ENCODE results near the gene GALNT17. TPM values are rescaled to one million over a fixed set of nuclear protein-coding genes. Genes with fewer than 3 reads are reported as not detected.

GALNT17 gene
- polyA plus RNA-seq, 1 experiment, result not detected

DNA sequence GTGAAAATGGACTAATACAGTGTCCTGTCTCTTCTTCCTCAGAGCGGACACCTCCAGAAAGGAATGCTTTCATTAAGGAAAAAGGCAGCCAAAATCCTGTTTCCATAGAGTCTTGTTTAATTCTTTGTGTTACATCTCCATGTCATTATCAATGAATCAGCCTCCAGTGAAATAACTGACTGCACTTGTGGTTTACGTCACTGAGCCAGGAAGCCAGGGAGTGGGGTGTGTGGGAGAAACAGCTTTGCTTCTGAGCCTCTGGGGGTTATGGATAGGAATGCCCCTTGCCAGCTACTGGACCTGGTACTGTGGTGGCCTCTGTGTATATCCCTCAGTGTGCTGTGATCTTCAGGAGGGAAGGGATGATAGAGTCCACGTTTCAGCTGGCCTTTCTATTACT is 416.8 kb downstream of the GALNT17 start:
- CTCF ChIA-PET, result no interaction called here
- TF ChIP-seq, protein P1, sequence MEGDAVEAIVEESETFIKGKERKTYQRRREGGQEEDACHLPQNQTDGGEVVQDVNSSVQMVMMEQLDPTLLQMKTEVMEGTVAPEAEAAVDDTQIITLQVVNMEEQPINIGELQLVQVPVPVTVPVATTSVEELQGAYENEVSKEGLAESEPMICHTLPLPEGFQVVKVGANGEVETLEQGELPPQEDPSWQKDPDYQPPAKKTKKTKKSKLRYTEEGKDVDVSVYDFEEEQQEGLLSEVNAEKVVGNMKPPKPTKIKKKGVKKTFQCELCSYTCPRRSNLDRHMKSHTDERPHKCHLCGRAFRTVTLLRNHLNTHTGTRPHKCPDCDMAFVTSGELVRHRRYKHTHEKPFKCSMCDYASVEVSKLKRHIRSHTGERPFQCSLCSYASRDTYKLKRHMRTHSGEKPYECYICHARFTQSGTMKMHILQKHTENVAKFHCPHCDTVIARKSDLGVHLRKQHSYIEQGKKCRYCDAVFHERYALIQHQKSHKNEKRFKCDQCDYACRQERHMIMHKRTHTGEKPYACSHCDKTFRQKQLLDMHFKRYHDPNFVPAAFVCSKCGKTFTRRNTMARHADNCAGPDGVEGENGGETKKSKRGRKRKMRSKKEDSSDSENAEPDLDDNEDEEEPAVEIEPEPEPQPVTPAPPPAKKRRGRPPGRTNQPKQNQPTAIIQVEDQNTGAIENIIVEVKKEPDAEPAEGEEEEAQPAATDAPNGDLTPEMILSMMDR (IDR thresholded peaks at IDR 0.05; ENCODE audit: low read depth, low read length), result no peak
- POLR2A ChIA-PET, result no interaction called here
- H3K4me3 ChIP-seq (ENCODE audit: low read depth, low read length), result no peak overlapping the region
- no peak for DNase-seq (ENCODE audit: low read depth, low spot score)
- no peak overlapping the region for H3K27ac ChIP-seq (ENCODE audit: low read depth, low read length)
- no peaks in the 10 kb centered on the region for H3K27me3 ChIP-seq (ENCODE audit: control insufficient read depth, insufficient read depth, low read length)
- H3K9me3 ChIP-seq (ENCODE audit: control insufficient read depth, insufficient read depth, low read length), result peaks cover 24% of the 10 kb centered on the region

DNA sequence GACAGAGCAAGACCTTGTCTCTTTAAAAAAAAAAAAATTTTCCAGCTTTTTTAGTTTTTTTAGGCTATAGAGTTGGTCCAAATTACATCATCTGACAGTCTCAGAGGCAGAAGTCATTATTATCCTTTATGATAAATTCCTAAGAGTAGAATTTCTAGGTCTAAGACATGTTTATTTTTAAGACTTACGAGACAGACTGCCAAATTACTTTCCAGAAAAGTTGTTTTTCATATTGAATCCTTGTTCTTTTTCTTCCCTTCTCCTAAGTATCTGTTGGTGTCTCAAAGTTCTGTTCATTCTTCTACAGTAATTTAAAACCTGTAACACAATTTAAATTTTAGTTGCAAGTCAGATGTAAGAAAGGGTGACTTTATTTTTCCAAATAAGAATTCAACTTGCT is 421.4 kb downstream of the GALNT17 start:
- TF ChIP-seq, protein P1 (IDR thresholded peaks at IDR 0.05; ENCODE audit: low read depth, low read length), result no peak
- no peaks in the 10 kb centered on the region for H3K27me3 ChIP-seq (ENCODE audit: control insufficient read depth, insufficient read depth, low read length)
- ChIA-PET CTCF (no interaction called here), POLR2A (no interaction called here)
- H3K9me3 ChIP-seq (ENCODE audit: control insufficient read depth, insufficient read depth, low read length), result peaks cover 35% of the 10 kb centered on the region
- DNase-seq (ENCODE audit: low read depth, low spot score), result no peak
- no peak overlapping the region for H3K27ac ChIP-seq (ENCODE audit: low read depth, low read length)
- H3K4me3 ChIP-seq (ENCODE audit: low read depth, low read length), result no peak overlapping the region

DNA sequence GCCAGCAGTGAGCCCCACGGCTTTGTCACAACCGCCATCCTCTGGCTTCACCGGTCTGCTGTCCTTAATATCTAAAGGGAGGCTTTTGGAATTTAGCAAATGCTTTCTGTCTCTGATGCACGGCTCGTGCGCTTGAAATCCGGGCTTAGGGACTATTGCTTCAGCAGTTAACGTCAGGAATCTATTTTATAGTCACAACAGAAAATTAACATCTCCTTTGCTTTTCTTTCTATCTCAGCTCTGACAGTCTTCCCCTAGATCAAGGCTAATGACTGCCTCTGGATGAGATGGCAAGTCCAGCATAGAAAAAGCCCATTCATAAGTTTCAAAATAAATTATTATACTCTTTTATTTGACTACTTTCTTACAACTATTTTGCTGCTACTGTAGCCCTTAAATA is 423.8 kb downstream of the GALNT17 start:
- POLR2A ChIA-PET, result no interaction called here
- CTCF ChIA-PET, result no interaction called here
- TF ChIP-seq, protein P1 (IDR thresholded peaks at IDR 0.05; ENCODE audit: low read depth, low read length), result no peak

DNA sequence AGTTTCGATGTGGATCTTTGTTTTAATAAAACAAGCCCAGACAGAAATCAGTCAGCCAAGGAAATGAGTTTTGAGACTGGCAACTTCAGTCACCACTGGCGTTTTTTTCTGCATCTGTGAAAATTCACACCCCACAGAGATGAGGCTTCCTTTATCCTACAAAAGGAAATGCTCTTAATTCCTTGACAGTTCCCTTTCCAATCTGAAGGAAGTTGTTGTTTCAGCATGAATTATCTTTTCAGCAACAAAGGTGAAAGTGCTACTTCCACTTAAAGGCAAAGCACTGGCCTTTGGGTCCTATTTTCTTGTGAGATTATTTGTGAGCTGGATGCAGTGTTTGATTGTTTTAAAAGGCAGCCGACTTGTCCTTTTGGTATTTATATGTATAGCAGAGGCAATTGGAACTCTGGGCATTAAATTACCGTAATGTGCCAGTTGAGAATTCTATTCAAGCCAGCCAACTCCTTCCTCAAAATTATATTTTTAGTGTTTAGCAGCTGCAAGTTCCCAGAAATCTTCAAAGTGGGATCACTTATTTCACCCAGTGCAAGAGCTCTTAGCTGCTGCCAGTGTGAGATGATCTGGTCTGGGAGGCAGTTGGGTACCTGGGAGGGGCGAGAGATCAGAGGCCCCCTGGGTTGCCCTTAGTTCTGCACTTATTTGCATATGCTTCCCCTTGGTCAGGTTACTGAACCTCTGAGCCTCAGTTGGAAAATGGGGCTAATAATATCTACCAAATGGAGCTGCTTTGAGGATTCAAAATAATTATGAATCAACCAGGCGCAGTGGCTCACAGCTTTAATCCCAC is 427.1 kb downstream of the GALNT17 start:
- Histone ChIP-seq H3K27me3 (ENCODE audit: control insufficient read depth, insufficient read depth, low read length) (no peaks in the 10 kb centered on the region), H3K27ac (ENCODE audit: low read depth, low read length) (no peak overlapping the region), H3K4me3 (ENCODE audit: low read depth, low read length) (no peak overlapping the region), H3K9me3 (ENCODE audit: control insufficient read depth, insufficient read depth, low read length) (peaks cover 49% of the 10 kb centered on the region)
- TF ChIP-seq, protein P1 (IDR thresholded peaks at IDR 0.05; ENCODE audit: low read depth, low read length), result no peak
- ChIA-PET CTCF (no interaction called here), POLR2A (no interaction called here)
- DNase-seq (ENCODE audit: low read depth, low spot score), result no peak

More for the DNA sequence above, 423.8 kb downstream of the GALNT17 start:
- H3K27ac ChIP-seq (ENCODE audit: low read depth, low read length), result no peak overlapping the region
- H3K4me3 ChIP-seq (ENCODE audit: low read depth, low read length), result no peak overlapping the region
- DNase-seq (ENCODE audit: low read depth, low spot score), result no peak
- H3K9me3 ChIP-seq (ENCODE audit: control insufficient read depth, insufficient read depth, low read length), result peaks cover 44% of the 10 kb centered on the region
- H3K27me3 ChIP-seq (ENCODE audit: control insufficient read depth, insufficient read depth, low read length), result no peaks in the 10 kb centered on the region

DNA sequence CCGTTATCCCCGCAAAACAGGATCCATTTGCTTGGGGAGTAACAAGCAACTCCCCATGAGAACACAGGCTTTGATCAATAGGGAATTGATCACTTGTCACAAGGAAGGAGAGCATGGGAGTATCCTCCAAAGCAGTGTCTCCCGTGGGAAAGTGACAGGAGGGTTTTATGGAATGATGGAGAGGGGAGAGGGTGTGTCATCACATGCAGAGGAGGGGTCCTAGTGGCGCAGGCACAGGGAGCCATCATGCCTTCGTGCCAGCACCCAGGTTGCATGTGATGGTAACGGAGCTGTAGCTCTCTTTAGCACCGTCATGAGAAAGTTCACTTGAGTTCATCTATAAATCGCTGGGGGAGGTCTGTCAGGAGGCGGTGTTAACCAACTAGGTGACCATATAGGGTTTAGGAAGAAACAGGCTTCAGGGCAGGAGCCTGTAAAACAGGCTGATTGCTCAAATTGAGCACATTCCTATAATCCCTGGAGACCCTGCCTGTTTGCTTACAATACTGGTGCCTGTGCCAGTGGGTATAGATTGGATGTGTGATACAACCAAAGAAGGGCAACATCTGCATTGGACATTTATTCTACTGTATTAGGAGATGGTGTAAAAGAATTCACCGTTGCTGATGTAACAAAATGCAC is 428.5 kb downstream of the GALNT17 start:
- POLR2A ChIA-PET, result no interaction called here
- Histone ChIP-seq H3K9me3 (ENCODE audit: control insufficient read depth, insufficient read depth, low read length) (peaks cover 46% of the 10 kb centered on the region), H3K27ac (ENCODE audit: low read depth, low read length) (no peak overlapping the region), H3K4me3 (ENCODE audit: low read depth, low read length) (no peak overlapping the region), H3K27me3 (ENCODE audit: control insufficient read depth, insufficient read depth, low read length) (no peaks in the 10 kb centered on the region)
- CTCF ChIA-PET, result no interaction called here
- TF ChIP-seq, protein P1 (IDR thresholded peaks at IDR 0.05; ENCODE audit: low read depth, low read length), result no peak
- no peak for DNase-seq (ENCODE audit: low read depth, low spot score)

Data from AG04450 (cell line).